ENCODE data around the gene PLXNA2.

- TF ChIP-seq CTCF (conservative IDR thresholded peaks at IDR 0.05; ENCODE audit: low read length), result no peak
- no peak for TF ChIP-seq EZH2phosphoT487 (IDR thresholded peaks at IDR 0.05; ENCODE audit: borderline replicate concordance, low read depth, low read length)
These were observed 154.3 kb downstream of the PLXNA2 start for GRCh38 chr1:208089761-208090370.

All from OCI-LY7 (cell line).